MM.1S (cell line): ENCODE measurements around the gene RARA.

Experiments
- DNase-seq: peaks from one replicate; pipeline ENCODE4 v3.0.0-alpha.2; 2015
- H2AFZ ChIP-seq: fragments of 300-600 bp; sonication (generic); 2 replicates; pipeline ENCODE4 v1.6.0; 2016; ENCODE audit warnings: antibody characterized with exemption, low read length
- H3F3A ChIP-seq: fragments of 300-600 bp; sonication (generic); 2 replicates; pipeline ENCODE4 v1.6.1; 2016; ENCODE audit warnings: mild to moderate bottlenecking, antibody characterized with exemption, low read length, moderate library complexity, mixed read lengths; ENCODE audit not compliant: insufficient read depth
- H3K27ac ChIP-seq: fragments of 300-600 bp; sonication (generic); 2 replicates; pipeline ENCODE4 v1.5.1; 2016; ENCODE audit warnings: mild to moderate bottlenecking, low read length
- H3K27me3 ChIP-seq: fragments of 300-600 bp; sonication (generic); replicated peaks from 2 replicates; pipeline ENCODE4 v1.6.0; 2016; ENCODE audit warnings: low read length; ENCODE audit not compliant: insufficient read depth
- H3K36me3 ChIP-seq: fragments of 300-600 bp; sonication (generic); replicated peaks from 2 replicates; pipeline ENCODE4 v1.6.1; 2016; ENCODE audit warnings: mild to moderate bottlenecking, low read length, mixed read lengths; ENCODE audit not compliant: insufficient read depth
- H3K4me1 ChIP-seq: fragments of 300-600 bp; sonication (generic); 2 replicates; pipeline ENCODE4 v1.6.1; 2016; ENCODE audit warnings: low read length, mixed read lengths
- H3K4me2 ChIP-seq: fragments of 300-600 bp; sonication (generic); 2 replicates; pipeline ENCODE4 v1.6.0; 2016; ENCODE audit warnings: low read depth, low read length
- H3K4me3 ChIP-seq: fragments of 300-600 bp; sonication (generic); 2 replicates; pipeline ENCODE4 v1.5.1; 2016; ENCODE audit warnings: low read length, mixed read lengths
- H3K79me2 ChIP-seq: fragments of 300-600 bp; sonication (generic); 2 replicates; pipeline ENCODE4 v1.6.1; 2016; ENCODE audit warnings: mixed run types, low read length, mixed read lengths
- H3K9ac ChIP-seq: fragments of 300-600 bp; sonication (generic); 2 replicates; pipeline ENCODE4 v1.6.1; 2016; ENCODE audit warnings: low read length, mixed read lengths
- H3K9me2 ChIP-seq: fragments of 300-600 bp; sonication (generic); replicated peaks from 2 replicates; pipeline ENCODE4 v1.6.1; 2016; ENCODE audit warnings: mild to moderate bottlenecking, low read length, mixed read lengths; ENCODE audit not compliant: insufficient read depth
- H3K9me3 ChIP-seq: fragments of 300-600 bp; sonication (generic); replicated peaks from 2 replicates; pipeline ENCODE4 v1.6.1; 2016; ENCODE audit warnings: mild to moderate bottlenecking, low read length, mixed read lengths; ENCODE audit not compliant: insufficient read depth
- H4K20me1 ChIP-seq: fragments of 300-600 bp; sonication (generic); 2 replicates; pipeline ENCODE4 v1.6.1; 2016; ENCODE audit warnings: mild to moderate bottlenecking, low read length, moderate library complexity, mixed read lengths; ENCODE audit not compliant: insufficient read depth
- CTCF ChIP-seq: fragments of 300-600 bp; sonication (generic); IDR thresholded peaks from 2 replicates; pipeline ENCODE4 v1.5.1; 2016; ENCODE audit warnings: antibody characterized with exemption, low read length, mixed read lengths
- EZH2 ChIP-seq: fragments of 300-600 bp; sonication (generic); optimal IDR thresholded peaks from 2 replicates; pipeline ENCODE3; 2017; ENCODE audit warnings: low read depth, mild to moderate bottlenecking, antibody characterized with exemption, low read length, mixed read lengths
- EZH2phosphoT487 ChIP-seq: fragments of 300-600 bp; sonication (generic); IDR thresholded peaks from 2 replicates; pipeline ENCODE4 v1.6.1; 2018; ENCODE audit warnings: antibody characterized with exemption, low read length

The RARA gene

GRCh38 chr17:40327244-40327729, 18.3 kb downstream of the RARA start:
- peaks cover 36% of the 10 kb centered on the region for H3F3A ChIP-seq
- DNase-seq = no peak
- TF ChIP-seq EZH2phosphoT487 = no peak
- TF ChIP-seq EZH2 = no peak
- H3K27me3 ChIP-seq = no peaks in the 10 kb centered on the region
- H3K79me2 ChIP-seq = peaks cover 97% of the 10 kb centered on the region
- peaks cover 50% of the 10 kb centered on the region for H3K4me1 ChIP-seq
- 0 out of 2 replicates have a peak overlapping the region, but pooled peaks have one; percentile 88 for H3K27ac ChIP-seq
- no peak overlapping the region for H2AFZ ChIP-seq
- peaks cover 43% of the 10 kb centered on the region for H4K20me1 ChIP-seq
- no peak overlapping the region for H3K9ac ChIP-seq
- H3K36me3 ChIP-seq = peaks cover 6% of the 10 kb centered on the region
- no peaks in the 10 kb centered on the region for H3K9me2 ChIP-seq
- H3K9me3 ChIP-seq = no peaks in the 10 kb centered on the region
- H3K4me3 ChIP-seq = no peak overlapping the region
- H3K4me2 ChIP-seq = peak overlapping the region; percentile 90

GRCh38 chr17:40327735-40328385, 18.9 kb downstream of the RARA start:
- Histone ChIP-seq H3K36me3 (peaks cover 6% of the 10 kb centered on the region), H2AFZ (no peak overlapping the region), H3F3A (peaks cover 32% of the 10 kb centered on the region), H3K9ac (no peak overlapping the region), H3K4me1 (peaks cover 50% of the 10 kb centered on the region), H4K20me1 (peaks cover 48% of the 10 kb centered on the region), H3K4me3 (no peak overlapping the region), H3K4me2 (no peak overlapping the region), H3K9me3 (no peaks in the 10 kb centered on the region), H3K27me3 (no peaks in the 10 kb centered on the region), H3K27ac (no peak overlapping the region), H3K9me2 (no peaks in the 10 kb centered on the region), H3K79me2 (peaks cover 98% of the 10 kb centered on the region)
- TF ChIP-seq EZH2 = no peak
- TF ChIP-seq EZH2phosphoT487 = no peak
- TF ChIP-seq CTCF = no peak
- no peak for DNase-seq

- Histone ChIP-seq H3K27ac (no peak overlapping the region), H4K20me1 (peaks cover 48% of the 10 kb centered on the region), H3K9me2 (no peaks in the 10 kb centered on the region), H2AFZ (no peak overlapping the region), H3K4me3 (no peak overlapping the region), H3K9ac (no peak overlapping the region), H3K9me3 (no peaks in the 10 kb centered on the region), H3K4me2 (no peak overlapping the region), H3K36me3 (peaks cover 6% of the 10 kb centered on the region), H3F3A (peaks cover 26% of the 10 kb centered on the region), H3K4me1 (peaks cover 46% of the 10 kb centered on the region), H3K79me2 (peaks cover 98% of the 10 kb centered on the region), H3K27me3 (no peaks in the 10 kb centered on the region)
- no peak for DNase-seq
- no peak for TF ChIP-seq CTCF
- TF ChIP-seq EZH2phosphoT487 = no peak
- no peak for TF ChIP-seq EZH2
Measured at GRCh38 chr17:40328386-40328766, 19.4 kb downstream of the RARA start.
